Measurements from ENCODE around the gene C14orf180. TPM values are rescaled to one million over a fixed set of nuclear protein-coding genes. Genes with fewer than 3 reads are reported as not detected.

Gene C14orf180
- total RNA-seq, 2 experiments from 2014 or later, result not detected

DNA sequence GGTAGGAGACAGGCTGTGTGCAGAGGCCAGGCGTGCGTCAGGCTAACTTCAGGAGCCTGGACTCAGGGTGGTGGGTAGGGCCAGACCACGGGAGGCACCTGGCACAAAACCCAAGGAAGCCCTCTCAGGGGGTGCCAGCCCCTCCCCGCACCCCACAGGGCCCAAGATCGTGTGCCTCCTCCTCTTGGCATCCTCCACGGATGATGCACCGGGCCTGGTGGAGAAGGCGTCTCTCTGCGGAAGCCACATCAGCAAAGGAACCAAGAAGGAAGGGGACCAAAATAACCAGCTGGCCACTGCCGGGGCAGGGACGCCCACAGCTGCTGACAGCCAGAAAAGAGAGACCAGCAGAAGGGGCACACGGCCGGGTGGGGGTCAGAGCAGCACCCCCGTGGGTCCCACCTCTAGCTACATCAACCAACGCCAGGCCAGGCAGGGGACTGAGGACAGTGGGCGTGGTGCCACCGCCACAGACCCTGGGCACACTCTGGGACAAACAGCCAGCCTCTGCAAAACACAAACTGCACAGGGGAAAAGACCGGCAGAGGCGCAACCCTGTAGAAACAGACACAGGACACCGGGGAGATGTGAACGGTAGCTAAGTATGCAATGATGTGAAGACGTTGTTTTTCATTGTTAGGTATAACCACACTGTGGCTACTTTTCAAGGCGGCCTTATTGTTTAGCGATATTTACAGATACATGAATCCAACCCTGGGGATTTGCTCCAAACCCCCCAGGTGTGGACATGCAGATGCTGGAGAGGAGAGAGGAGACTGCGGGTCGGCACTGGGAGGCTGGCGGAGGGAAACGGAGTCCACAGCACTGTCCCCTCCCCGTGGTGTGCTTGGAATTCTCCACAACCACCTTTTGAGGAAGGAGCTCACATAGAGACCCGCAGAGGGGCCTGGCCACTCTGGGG is 26.1 kb upstream of the C14orf180 start:
- Mint-ChIP-seq H3K4me3 (no peak overlapping the region), H3K9me3 (no peaks in the 10 kb centered on the region), H3K4me1 (ENCODE audit: low read depth) (no peaks in the 10 kb centered on the region), H3K36me3 (ENCODE audit: low read depth) (no peaks in the 10 kb centered on the region), H3K27me3 (ENCODE audit: low read depth) (peaks cover 5% of the 10 kb centered on the region), H3K27ac (no peak overlapping the region)
- CTCF ChIA-PET, result interaction anchor here (0.6 kb wide), 1 partner anchor 238 kb away, joined by 3 read pairs; no protein-coding TSS in a partner anchor
- DNase-seq, result no peak
- intact Hi-C loops (cut with micrococcal nuclease), result no loop called here

DNA sequence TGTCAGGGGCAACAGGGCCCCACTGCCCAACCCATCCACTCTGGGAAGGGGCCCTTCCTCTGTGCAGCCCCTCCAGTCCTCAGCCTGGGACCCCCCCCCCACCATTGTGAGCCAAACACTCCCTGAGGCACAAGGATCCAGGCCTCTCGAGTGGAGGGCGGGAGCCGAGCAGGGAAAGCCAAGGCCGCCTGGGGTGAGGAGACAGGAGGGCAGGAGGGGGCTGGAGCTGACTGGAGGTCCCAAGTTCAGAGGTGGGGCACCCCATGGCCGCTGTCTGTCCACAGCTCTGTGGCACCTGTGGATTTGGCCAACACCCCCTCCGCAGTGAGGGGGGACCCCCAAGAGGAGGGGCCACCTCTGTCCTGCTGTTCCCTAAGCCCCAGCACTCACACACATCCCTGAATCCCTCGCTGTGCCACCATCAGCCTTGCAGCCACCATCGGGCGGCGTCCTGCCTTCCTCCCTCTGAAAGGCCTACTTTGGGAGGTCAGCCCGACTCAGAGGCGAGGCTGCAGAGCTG is 25.4 kb upstream of the C14orf180 start:
- Mint-ChIP-seq H3K4me3 (no peak overlapping the region), H3K4me1 (ENCODE audit: low read depth) (no peaks in the 10 kb centered on the region), H3K27me3 (ENCODE audit: low read depth) (peaks cover 5% of the 10 kb centered on the region), H3K9me3 (no peaks in the 10 kb centered on the region), H3K27ac (no peak overlapping the region), H3K36me3 (ENCODE audit: low read depth) (no peaks in the 10 kb centered on the region)
- CTCF ChIA-PET, result interaction anchor here (0.6 to 1.4 kb wide), 2 partner anchors 10 to 239 kb away, joined by 3 to 4 read pairs; no protein-coding TSS in a partner anchor
- intact Hi-C loops (cut with micrococcal nuclease), result no loop called here
- DNase-seq, result no peak

GRCh38 chr14:104554608-104555429 is 24.7 kb upstream of the C14orf180 start:
- no peak for DNase-seq
- no peaks in the 10 kb centered on the region for H3K9me3 Mint-ChIP-seq
- no peak overlapping the region for H3K27ac Mint-ChIP-seq
- no peak overlapping the region for H3K4me3 Mint-ChIP-seq
- no peaks in the 10 kb centered on the region for H3K36me3 Mint-ChIP-seq (ENCODE audit: low read depth)
- no peaks in the 10 kb centered on the region for H3K4me1 Mint-ChIP-seq (ENCODE audit: low read depth)
- H3K27me3 Mint-ChIP-seq (ENCODE audit: low read depth), result peaks cover 5% of the 10 kb centered on the region
- intact Hi-C loops (cut with micrococcal nuclease), result no loop called here
- CTCF ChIA-PET, result interaction anchor here (1.4 kb wide), 1 partner anchor 10 kb away, joined by 4 read pairs; no protein-coding TSS in a partner anchor

DNA sequence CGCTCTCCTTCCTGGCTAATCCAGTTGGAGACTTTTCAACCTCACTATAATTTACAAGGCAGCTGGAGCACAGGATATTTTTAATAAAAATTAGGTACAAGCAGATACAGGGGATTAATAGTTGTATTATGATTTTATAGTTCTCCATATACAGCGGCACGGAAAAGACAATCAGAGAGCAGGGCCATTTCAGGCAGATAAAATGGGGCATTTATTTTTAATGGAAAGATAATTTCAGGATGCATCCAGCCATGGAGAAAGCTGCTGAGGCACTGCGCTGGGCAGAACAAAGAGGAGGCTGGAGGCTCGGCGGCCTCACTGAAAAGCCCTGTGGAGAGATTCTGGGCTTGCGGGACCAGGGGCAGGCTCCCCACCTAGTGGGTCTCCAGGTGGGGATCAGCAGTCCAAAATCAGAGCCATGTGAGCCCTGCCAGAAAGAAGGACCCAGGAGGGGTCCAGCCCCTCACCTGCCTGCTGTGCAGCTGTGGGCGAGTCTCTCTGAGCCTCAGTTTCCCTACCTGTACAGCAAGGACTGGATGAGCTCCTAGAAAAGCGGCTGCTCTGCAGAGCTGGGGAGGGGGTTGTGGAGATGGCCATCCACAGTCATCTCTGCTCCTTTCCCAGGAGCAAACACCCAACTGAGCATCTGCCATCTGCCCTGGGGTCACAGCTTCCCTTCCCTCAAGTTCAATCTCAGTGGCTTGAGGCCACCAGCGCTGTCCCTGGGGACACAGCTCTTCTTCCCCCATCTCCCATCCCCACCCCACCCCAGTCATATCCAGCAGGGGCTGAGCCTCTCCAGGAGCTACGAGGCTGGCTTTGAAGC is 23.9 kb upstream of the C14orf180 start:
- H3K9me3 Mint-ChIP-seq, result no peaks in the 10 kb centered on the region
- no peak overlapping the region for H3K4me3 Mint-ChIP-seq
- peaks cover 5% of the 10 kb centered on the region for H3K27me3 Mint-ChIP-seq (ENCODE audit: low read depth)
- CTCF ChIA-PET, result interaction anchor here (0.6 to 1.4 kb wide), 2 partner anchors 9 to 480 kb away, joined by 3 to 4 read pairs; no protein-coding TSS in a partner anchor
- no peak for DNase-seq
- H3K36me3 Mint-ChIP-seq (ENCODE audit: low read depth), result no peaks in the 10 kb centered on the region
- H3K27ac Mint-ChIP-seq, result no peak overlapping the region
- no peaks in the 10 kb centered on the region for H3K4me1 Mint-ChIP-seq (ENCODE audit: low read depth)
- intact Hi-C loops (cut with micrococcal nuclease), result no loop called here

DNA sequence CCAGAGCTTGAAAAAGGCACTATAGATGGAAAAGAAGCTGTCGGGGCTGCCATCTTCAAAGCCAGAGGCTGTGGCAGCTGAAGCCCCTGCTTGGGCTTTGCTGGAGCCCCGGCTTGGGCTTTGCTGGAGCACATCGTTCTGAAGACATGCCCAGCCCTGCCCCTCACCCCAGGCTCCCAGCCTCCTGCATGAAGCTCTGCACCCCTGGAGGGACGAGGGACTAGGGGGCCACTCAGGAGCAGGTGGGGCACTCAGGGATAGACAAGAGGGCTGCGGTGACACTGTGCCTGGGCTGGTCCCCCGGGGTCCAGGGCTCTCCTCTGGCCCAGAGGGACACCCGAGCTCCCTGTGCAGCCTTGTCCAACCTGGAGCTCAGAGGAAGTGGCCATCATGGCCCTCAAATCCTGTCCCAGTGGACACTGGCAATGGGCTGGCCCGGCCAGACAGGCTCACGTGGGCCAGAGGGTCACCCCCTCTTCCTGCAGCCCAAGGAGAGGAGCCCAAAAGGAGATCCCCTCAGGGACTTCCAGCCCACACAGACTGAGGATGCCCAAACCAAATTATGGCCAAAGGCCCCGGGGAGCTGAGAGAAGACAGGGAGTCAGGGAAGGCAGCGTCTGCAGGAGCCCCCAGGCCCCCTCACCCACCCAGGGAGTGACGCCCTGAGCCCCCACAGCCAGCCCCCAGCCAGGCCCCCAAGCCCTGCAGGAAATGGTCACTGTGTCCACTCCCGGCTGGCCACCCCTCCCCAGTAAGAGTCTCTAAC is 23.1 kb upstream of the C14orf180 start:
- Mint-ChIP-seq H3K4me3 (no peak overlapping the region), H3K27ac (no peak overlapping the region), H3K36me3 (ENCODE audit: low read depth) (no peaks in the 10 kb centered on the region), H3K4me1 (ENCODE audit: low read depth) (no peaks in the 10 kb centered on the region), H3K9me3 (no peaks in the 10 kb centered on the region), H3K27me3 (ENCODE audit: low read depth) (peaks cover 5% of the 10 kb centered on the region)
- no peak for DNase-seq
- CTCF ChIA-PET, result interaction anchor here (0.6 kb wide), 1 partner anchor 479 kb away, joined by 3 read pairs; no protein-coding TSS in a partner anchor
- intact Hi-C loops (cut with micrococcal nuclease), result no loop called here

- H3K9me3 Mint-ChIP-seq, result no peaks in the 10 kb centered on the region
- H3K27me3 Mint-ChIP-seq (ENCODE audit: low read depth), result peaks cover 2% of the 10 kb centered on the region
- no peaks in the 10 kb centered on the region for H3K36me3 Mint-ChIP-seq (ENCODE audit: low read depth)
- no peak for DNase-seq
- intact Hi-C loops (cut with micrococcal nuclease), result no loop called here
- H3K4me3 Mint-ChIP-seq, result no peak overlapping the region
- no peak overlapping the region for H3K27ac Mint-ChIP-seq
- CTCF ChIA-PET, result no interaction called here
- no peaks in the 10 kb centered on the region for H3K4me1 Mint-ChIP-seq (ENCODE audit: low read depth)
Measured at GRCh38 chr14:104557086-104557485, 22.5 kb upstream of the C14orf180 start.

DNA sequence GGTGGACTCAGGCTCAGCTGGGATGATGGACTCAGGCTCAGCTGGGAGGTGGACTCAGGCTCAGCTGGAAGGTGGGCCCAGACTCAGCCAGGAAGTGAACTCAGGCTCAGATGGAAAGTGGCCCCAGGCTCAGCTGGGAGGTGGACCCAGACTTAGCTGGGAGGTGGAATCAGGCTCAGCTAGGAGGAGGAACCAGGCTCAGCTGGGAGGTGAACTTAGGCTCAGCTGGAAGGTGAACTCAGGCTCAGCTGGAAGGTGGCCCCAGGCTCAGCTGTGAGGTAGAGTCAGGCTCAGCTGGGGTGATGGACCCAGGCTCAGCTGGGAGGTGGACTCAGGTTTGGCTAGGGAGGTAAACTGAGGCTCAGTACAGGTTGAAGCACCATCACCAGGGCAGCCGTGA is 21.8 kb upstream of the C14orf180 start:
- Mint-ChIP-seq H3K36me3 (ENCODE audit: low read depth) (no peaks in the 10 kb centered on the region), H3K27ac (no peak overlapping the region), H3K4me1 (ENCODE audit: low read depth) (no peaks in the 10 kb centered on the region), H3K27me3 (ENCODE audit: low read depth) (no peaks in the 10 kb centered on the region), H3K4me3 (no peak overlapping the region), H3K9me3 (no peaks in the 10 kb centered on the region)
- intact Hi-C loops (cut with micrococcal nuclease), result no loop called here
- DNase-seq, result no peak
- CTCF ChIA-PET, result no interaction called here

DNA sequence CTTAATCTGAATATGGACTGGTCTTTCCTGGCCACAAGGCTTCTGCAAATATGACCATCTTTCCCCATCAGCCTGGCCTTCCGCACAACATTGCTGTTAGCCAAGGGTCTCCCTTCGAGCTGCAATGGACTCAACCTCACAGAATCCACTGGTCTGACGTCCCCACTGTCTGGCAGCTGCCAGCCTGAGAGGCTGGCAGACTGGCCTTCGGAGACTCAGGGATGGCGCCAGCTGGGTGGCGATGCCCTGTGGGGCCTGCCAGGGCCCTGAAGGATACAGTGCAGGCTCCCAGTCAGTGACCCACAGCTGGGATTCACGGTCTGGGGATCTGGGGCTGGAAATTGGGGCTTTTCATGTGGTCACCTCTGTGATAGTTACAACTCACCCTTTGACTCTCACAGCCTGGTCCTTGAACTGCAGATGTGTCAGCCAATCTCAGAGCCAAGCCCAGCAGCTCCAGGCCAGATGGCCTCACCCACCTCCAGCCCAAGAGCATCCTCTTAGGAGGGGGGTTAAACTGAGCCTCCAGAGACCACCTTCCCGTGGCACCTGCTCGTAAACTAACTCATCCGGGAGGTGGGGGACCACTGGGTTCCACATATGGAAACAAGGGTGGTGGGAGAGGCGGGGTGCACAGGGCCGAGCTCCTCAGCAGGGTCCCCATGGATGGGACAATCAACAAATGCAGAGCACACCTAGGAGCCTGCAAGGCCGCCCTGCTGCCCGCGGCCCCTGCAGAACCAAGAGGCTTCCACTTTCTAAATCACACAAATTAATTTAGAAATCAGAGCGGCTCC is 21.1 kb upstream of the C14orf180 start:
- H3K27me3 Mint-ChIP-seq (ENCODE audit: low read depth), result no peaks in the 10 kb centered on the region
- CTCF ChIA-PET, result no interaction called here
- H3K4me3 Mint-ChIP-seq, result no peak overlapping the region

DNA sequence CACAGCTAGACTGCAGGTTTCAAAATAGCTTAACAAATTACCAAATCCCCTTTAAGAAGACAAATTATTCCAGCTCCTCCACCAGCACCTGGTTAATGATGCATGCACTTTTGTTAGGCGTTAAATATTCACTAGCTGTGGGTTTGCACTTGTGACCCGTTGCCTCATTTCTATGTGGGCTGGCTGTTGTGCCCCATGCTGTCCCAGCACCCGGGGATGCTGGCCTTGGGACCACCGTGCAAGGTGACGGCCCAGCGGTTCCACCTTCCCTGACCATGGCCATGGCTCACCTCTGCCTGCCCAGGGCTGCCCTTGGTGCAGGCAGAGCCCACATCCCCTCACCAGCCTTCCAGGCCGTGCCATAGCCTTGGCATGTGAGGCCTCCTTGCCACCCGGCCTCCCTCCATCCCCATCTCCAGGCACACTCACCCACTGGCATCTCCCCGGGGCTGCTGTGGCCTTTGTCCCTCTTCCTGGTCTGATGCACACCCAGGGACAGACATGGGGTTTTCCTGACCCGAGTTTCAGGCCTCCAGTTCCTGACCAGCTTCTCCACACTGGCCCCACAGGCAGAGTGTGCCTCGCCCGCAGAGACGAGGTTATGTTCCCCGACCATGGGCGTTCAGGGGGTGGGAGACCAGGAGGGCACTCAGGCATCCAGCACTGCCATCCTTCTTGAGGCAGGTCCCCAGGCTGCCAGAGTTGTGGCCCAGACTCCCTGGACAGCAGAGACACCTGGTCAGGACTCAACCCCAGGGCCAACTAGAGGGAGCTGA is 20.3 kb upstream of the C14orf180 start:
- no peaks in the 10 kb centered on the region for H3K36me3 Mint-ChIP-seq (ENCODE audit: low read depth)
- intact Hi-C loops (cut with micrococcal nuclease), result no loop called here
- no peaks in the 10 kb centered on the region for H3K9me3 Mint-ChIP-seq
- H3K27me3 Mint-ChIP-seq (ENCODE audit: low read depth), result peaks cover 3% of the 10 kb centered on the region
- peaks cover 3% of the 10 kb centered on the region for H3K4me1 Mint-ChIP-seq (ENCODE audit: low read depth)
- no peak overlapping the region for H3K27ac Mint-ChIP-seq
- H3K4me3 Mint-ChIP-seq, result no peak overlapping the region
- no peak for DNase-seq
- CTCF ChIA-PET, result no interaction called here

More for the DNA sequence above, 21.1 kb upstream of the C14orf180 start:
- H3K4me1 Mint-ChIP-seq (ENCODE audit: low read depth), result no peaks in the 10 kb centered on the region
- no peak for DNase-seq
- H3K9me3 Mint-ChIP-seq, result no peaks in the 10 kb centered on the region
- H3K27ac Mint-ChIP-seq, result no peak overlapping the region
- intact Hi-C loops (cut with micrococcal nuclease), result no loop called here
- H3K36me3 Mint-ChIP-seq (ENCODE audit: low read depth), result no peaks in the 10 kb centered on the region

GRCh38 chr14:104559804-104560585 is 19.6 kb upstream of the C14orf180 start:
- H3K4me1 Mint-ChIP-seq (ENCODE audit: low read depth), result peaks cover 3% of the 10 kb centered on the region
- peaks cover 6% of the 10 kb centered on the region for H3K27me3 Mint-ChIP-seq (ENCODE audit: low read depth)

More at GRCh38 chr14:104559804-104560585, 19.6 kb upstream of the C14orf180 start:
- Mint-ChIP-seq H3K9me3 (no peaks in the 10 kb centered on the region), H3K36me3 (ENCODE audit: low read depth) (no peaks in the 10 kb centered on the region), H3K27ac (no peak overlapping the region), H3K4me3 (no peak overlapping the region)
- intact Hi-C loops (cut with micrococcal nuclease), result loop anchor here (5.0 kb wide), 1 partner anchor 408 kb away; no protein-coding TSS in a partner anchor
- DNase-seq, result no peak
- CTCF ChIA-PET, result no interaction called here

Measured in activated naive CD4-positive, alpha-beta T cell treated with anti-CD3 and anti-CD28 coated beads for 36 hours (primary cell).